H9 (cell line): Measurements from ENCODE around the gene IMMP2L. TPM values are rescaled to one million over a fixed set of nuclear protein-coding genes. Genes with fewer than 3 reads are reported as not detected.

ENCODE experiments used
- DNase-seq: peaks from one replicate; pipeline ENCODE4 v3.0.0-alpha.2; 2017
- H2AFZ ChIP-seq: one replicate; pipeline ENCODE4 v1.6.1; 2013; ENCODE audit warnings: mild to moderate bottlenecking, low read length, control low read depth, moderate library complexity
- H2AK5ac ChIP-seq: 2 replicates; pipeline ENCODE4 v1.6.1; 2013; ENCODE audit warnings: low read length, control low read depth, mixed read lengths; ENCODE audit not compliant: insufficient read length
- H2BK120ac ChIP-seq: one replicate; pipeline ENCODE4 v1.6.1; 2013; ENCODE audit warnings: low read depth, mild to moderate bottlenecking, low read length, control low read depth, inconsistent platforms; ENCODE audit not compliant: poor library complexity, severe bottlenecking
- H2BK12ac ChIP-seq: 2 replicates; pipeline ENCODE4 v1.6.1; 2013; ENCODE audit warnings: low read length, control low read depth, mixed read lengths, low read depth; ENCODE audit not compliant: insufficient read length
- H2BK15ac ChIP-seq: 2 replicates; pipeline ENCODE4 v1.6.1; 2013; ENCODE audit warnings: low read depth, low read length, control low read depth
- H2BK20ac ChIP-seq: one replicate; pipeline ENCODE4 v1.6.1; 2013; ENCODE audit warnings: low read depth, mild to moderate bottlenecking, low read length, control low read depth, inconsistent platforms; ENCODE audit not compliant: poor library complexity, severe bottlenecking
- H2BK5ac ChIP-seq: 2 replicates; pipeline ENCODE4 v1.6.1; 2013; ENCODE audit warnings: low read length, control low read depth, mixed read lengths; ENCODE audit not compliant: insufficient read length
- H3K14ac ChIP-seq: 2 replicates; pipeline ENCODE4 v1.6.1; 2013; ENCODE audit warnings: low read length, control low read depth; ENCODE audit not compliant: insufficient read depth
- H3K18ac ChIP-seq: 2 replicates; pipeline ENCODE4 v1.6.1; 2013; ENCODE audit warnings: low read depth, mild to moderate bottlenecking, mixed read lengths, low read length, control low read depth; ENCODE audit not compliant: insufficient read length
- H3K23ac ChIP-seq: 2 replicates; pipeline ENCODE4 v1.6.1; 2013; ENCODE audit warnings: low read length, control low read depth, mixed read lengths, low read depth; ENCODE audit not compliant: insufficient read length
- H3K23me2 ChIP-seq: 2 replicates; pipeline ENCODE4 v1.6.1; 2013; ENCODE audit warnings: low read depth, mild to moderate bottlenecking, mixed read lengths, low read length, control low read depth; ENCODE audit not compliant: insufficient read length, poor library complexity, severe bottlenecking
- H3K27ac ChIP-seq: 2 replicates; pipeline ENCODE4 v1.5.1; 2013; ENCODE audit warnings: low read length, control low read depth, mixed read lengths, low read depth; ENCODE audit not compliant: insufficient read length
- H3K27me3 ChIP-seq: 2 replicates; pipeline ENCODE4 v1.6.1; 2013; ENCODE audit warnings: low read length, control low read depth, inconsistent platforms; ENCODE audit not compliant: insufficient read depth
- H3K4ac ChIP-seq: 2 replicates; pipeline ENCODE4 v1.6.1; 2013; ENCODE audit warnings: low read depth, mild to moderate bottlenecking, control low read depth, inconsistent platforms, low read length, moderate library complexity
- H3K4me1 ChIP-seq: 2 replicates; pipeline ENCODE4 v1.6.1; 2013; ENCODE audit warnings: low read length, control low read depth, inconsistent platforms; ENCODE audit not compliant: insufficient read depth
- H3K4me2 ChIP-seq: 2 replicates; pipeline ENCODE4 v1.6.1; 2013; ENCODE audit warnings: low read length, control low read depth, mixed read lengths; ENCODE audit not compliant: insufficient read length, insufficient read depth
- H3K56ac ChIP-seq: 2 replicates; pipeline ENCODE4 v1.6.1; 2013; ENCODE audit warnings: low read depth, mild to moderate bottlenecking, mixed read lengths, low read length, control low read depth; ENCODE audit not compliant: insufficient read length
- H3K79me1 ChIP-seq: 2 replicates; pipeline ENCODE4 v1.6.1; 2013; ENCODE audit warnings: low read depth, mild to moderate bottlenecking, moderate library complexity, low read length, control low read depth, inconsistent platforms; ENCODE audit not compliant: insufficient read depth, poor library complexity, severe bottlenecking
- H3K79me2 ChIP-seq: 2 replicates; pipeline ENCODE4 v1.6.1; 2013; ENCODE audit warnings: low read length, control low read depth, inconsistent platforms; ENCODE audit not compliant: insufficient read depth
- H3K9ac ChIP-seq: 2 replicates; pipeline ENCODE4 v1.6.1; 2013; ENCODE audit warnings: low read length, control low read depth, mixed read lengths; ENCODE audit not compliant: insufficient read length; ENCODE audit errors: extremely low read depth
- H3K9me3 ChIP-seq: one replicate; pipeline ENCODE4 v1.6.1; 2013; ENCODE audit warnings: low read depth, low read length, inconsistent platforms; ENCODE audit not compliant: control insufficient read depth
- H3T11ph ChIP-seq: one replicate; pipeline ENCODE4 v1.6.1; 2013; ENCODE audit warnings: mild to moderate bottlenecking, low read length, control low read depth, inconsistent platforms
- H4K20me1 ChIP-seq: one replicate; pipeline ENCODE4 v1.6.1; 2013; ENCODE audit not compliant: control insufficient read depth, insufficient read length, insufficient read depth
- H4K5ac ChIP-seq: 2 replicates; pipeline ENCODE4 v1.6.1; 2013; ENCODE audit warnings: low read depth, mild to moderate bottlenecking, mixed read lengths, low read length, control low read depth; ENCODE audit not compliant: insufficient read length
- H4K8ac ChIP-seq: replicated peaks from 2 replicates; pipeline ENCODE4 v1.6.1; 2013; ENCODE audit warnings: low read length, control low read depth, mixed read lengths, low read depth; ENCODE audit not compliant: insufficient read length
- H4K91ac ChIP-seq: 2 replicates; pipeline ENCODE4 v1.6.1; 2013; ENCODE audit warnings: low read depth, mild to moderate bottlenecking, moderate library complexity, mixed read lengths, low read length, control low read depth; ENCODE audit not compliant: insufficient read length
- H3K27ac Mint-ChIP-seq, 3 experiments: 2 replicates in 2 of 3; 3 replicates in 1 of 3; pipeline ENCODE4 v1.8.0; 2020 to 2021; ENCODE audit warnings: mixed read lengths in 3 of 3, mild to moderate bottlenecking in 1 of 3, moderate library complexity in 1 of 3
- H3K27me3 Mint-ChIP-seq: 2 replicates; pipeline ENCODE4 v1.8.0; 2021; ENCODE audit warnings: low read depth, mild to moderate bottlenecking, moderate library complexity, mixed read lengths
- H3K36me3 Mint-ChIP-seq, 3 experiments: 2 replicates in 2 of 3; 3 replicates in 1 of 3; pipeline ENCODE4 v1.8.0; 2020 to 2021; ENCODE audit warnings: low read depth in 3 of 3, mixed read lengths in 3 of 3; ENCODE audit not compliant: insufficient read depth in 1 of 3
- H3K4me1 Mint-ChIP-seq, 2 experiments: 2 replicates each; pipeline ENCODE4 v1.8.0; 2020; ENCODE audit warnings: mixed read lengths in 2 of 2
- H3K4me3 Mint-ChIP-seq, 2 experiments: 2 replicates in 1 of 2; 3 replicates in 1 of 2; pipeline ENCODE4 v1.8.0; 2020 to 2021; ENCODE audit warnings: mild to moderate bottlenecking in 2 of 2, mixed read lengths in 2 of 2, moderate library complexity in 1 of 2
- H3K9me3 Mint-ChIP-seq, 2 experiments: 2 replicates in 1 of 2; 3 replicates in 1 of 2; pipeline ENCODE4 v1.8.0; 2020; ENCODE audit warnings: mild to moderate bottlenecking in 2 of 2, mixed read lengths in 2 of 2, moderate library complexity in 1 of 2
- CTCF ChIP-seq: fragments of 200-600 bp; sonication (generic); conservative IDR thresholded peaks from 3 replicates; pipeline ENCODE4 v1.8.0; 2021; ENCODE audit warnings: antibody characterized with exemption, mild to moderate bottlenecking
- total RNA-seq: library from RNA; stranded (reverse); gene quantifications from 2 replicates; pipeline ENCODE4 v1.2.1, GENCODE V29; 2021

Gene IMMP2L
- total RNA-seq, 1 experiment from 2014 or later = 14.7 TPM

DNA sequence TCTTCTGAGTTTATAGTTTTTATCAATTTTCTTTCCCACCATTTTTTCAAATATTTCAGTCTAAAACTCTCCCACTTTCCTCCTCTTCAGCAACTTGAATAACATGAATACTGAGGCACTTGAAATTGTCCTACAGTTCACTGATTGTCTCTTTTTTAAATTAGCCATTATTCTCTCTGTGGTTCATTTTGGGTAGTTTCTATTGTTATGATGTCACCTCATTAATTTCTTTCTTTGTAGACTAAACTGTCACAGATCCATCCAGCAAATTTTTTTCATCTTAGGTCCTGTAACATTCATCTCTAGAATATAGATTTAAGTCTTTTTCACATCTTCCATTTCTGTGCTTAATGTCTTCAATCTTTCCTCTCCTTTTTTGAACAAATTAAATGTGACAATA is 326.6 kb downstream of the IMMP2L start:
- no peak for DNase-seq
- Mint-ChIP-seq H3K27ac (no peak overlapping the region), H3K27me3 (no peaks in the 10 kb centered on the region), H3K4me1 (peaks cover 20 to 26% of the 10 kb centered on the region in 2 experiments), H3K9me3 (no peaks in the 10 kb centered on the region; a peak in 1 of 5 replicates), H3K4me3 (no peak overlapping the region), H3K36me3 (peaks cover 0 to 5% (median 0%) of the 10 kb centered on the region in 3 experiments; a peak in 1 of 7 replicates)
- H3K23me2 ChIP-seq = no peaks in the 10 kb centered on the region
- no peaks in the 10 kb centered on the region for H3K79me1 ChIP-seq
- H4K20me1 ChIP-seq = no peaks in the 10 kb centered on the region
- H3K4me1 ChIP-seq = no peaks in the 10 kb centered on the region
- TF ChIP-seq CTCF = no peak
- H3K18ac ChIP-seq = no peak overlapping the region
- H2BK12ac ChIP-seq = no peak overlapping the region
- H3K4ac ChIP-seq = no peak overlapping the region
- H3K79me2 ChIP-seq = no peaks in the 10 kb centered on the region
- H2BK20ac ChIP-seq = no peak overlapping the region
- H2BK15ac ChIP-seq = no peak overlapping the region
- H3K9ac ChIP-seq = no peak overlapping the region
- no peak overlapping the region for H2AFZ ChIP-seq
- no peak overlapping the region for H4K91ac ChIP-seq
- H3K27ac ChIP-seq = no peak overlapping the region
- H3K14ac ChIP-seq = no peak overlapping the region
- H3K23ac ChIP-seq = no peak overlapping the region
- H2BK5ac ChIP-seq = no peak overlapping the region
- H2BK120ac ChIP-seq = no peak overlapping the region
- no peak overlapping the region for H4K8ac ChIP-seq
- H3K9me3 ChIP-seq = no peaks in the 10 kb centered on the region
- H3K4me2 ChIP-seq = no peak overlapping the region
- no peak overlapping the region for H3T11ph ChIP-seq
- no peak overlapping the region for H3K56ac ChIP-seq
- no peaks in the 10 kb centered on the region for H3K27me3 ChIP-seq
- H2AK5ac ChIP-seq = no peak overlapping the region
- H4K5ac ChIP-seq = no peak overlapping the region
